GM19467 (cell line): Measurements from ENCODE around the gene ZNF367.
"Not testable (repeated sequence)": the region's sequence is repeated elsewhere in the genome, so short reads cannot be mapped to it uniquely, and the experiment has no call there.

ENCODE experiments used
- ATAC-seq: cut with Tn5 transposase; IDR thresholded peaks from one replicate; pipeline ENCODE4 v1.9.1; 2021; ENCODE audit warnings: mild to moderate bottlenecking, moderate library complexity; ENCODE audit not compliant: unreplicated experiment

The ZNF367 gene

DNA sequence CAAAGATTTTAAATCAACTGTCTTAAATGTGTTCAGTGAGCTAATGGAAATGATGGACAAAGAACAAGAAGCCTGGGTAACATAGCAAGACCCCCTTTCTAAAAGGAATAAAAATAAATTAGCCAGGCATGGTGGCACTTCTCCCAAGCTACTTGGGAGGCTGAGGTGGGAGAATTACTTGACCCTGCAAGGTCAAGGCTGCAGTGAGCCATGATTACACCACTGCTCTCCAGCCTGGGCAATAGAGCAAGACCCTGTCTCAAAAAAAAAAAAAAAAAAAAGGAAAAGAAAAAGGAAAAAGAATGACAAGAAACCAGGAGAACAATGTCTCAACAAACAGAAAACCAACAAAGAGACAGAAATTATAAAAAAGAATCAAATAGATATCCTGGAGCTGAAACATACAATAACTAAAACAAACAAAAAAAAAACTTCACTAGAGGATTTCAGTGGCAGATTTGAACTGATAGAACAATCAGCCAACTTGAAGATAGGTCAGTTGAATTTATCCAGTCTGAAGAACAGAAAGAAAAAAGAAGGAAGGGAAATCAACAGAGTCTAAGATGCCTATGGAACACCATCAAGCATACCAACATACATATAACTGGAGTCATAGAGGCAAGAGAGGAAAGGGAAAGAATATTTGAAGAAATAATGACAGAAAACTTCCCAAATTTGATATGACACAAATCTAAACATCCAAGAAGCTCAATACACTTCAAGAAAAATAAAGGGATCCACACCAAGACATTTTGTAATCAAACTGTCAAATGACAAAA lies 17.8 kb downstream of the ZNF367 start:
- ATAC-seq: no peak

DNA sequence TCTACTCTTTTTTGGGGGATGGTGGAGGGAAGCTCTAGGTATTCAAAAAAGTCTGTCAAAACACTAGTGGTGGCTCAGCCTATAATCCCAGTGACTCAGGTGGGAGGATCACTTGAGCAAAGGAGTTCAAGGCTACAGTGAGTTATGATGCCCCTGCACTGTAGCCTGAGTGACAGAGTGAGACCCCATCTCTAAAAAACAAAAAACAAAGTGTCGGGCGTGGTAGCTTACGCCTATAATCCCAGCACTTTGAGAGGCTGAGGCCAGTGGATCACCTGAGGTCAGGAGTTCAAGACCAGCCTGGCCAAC lies 18.9 kb downstream of the ZNF367 start:
- no peak for ATAC-seq

DNA sequence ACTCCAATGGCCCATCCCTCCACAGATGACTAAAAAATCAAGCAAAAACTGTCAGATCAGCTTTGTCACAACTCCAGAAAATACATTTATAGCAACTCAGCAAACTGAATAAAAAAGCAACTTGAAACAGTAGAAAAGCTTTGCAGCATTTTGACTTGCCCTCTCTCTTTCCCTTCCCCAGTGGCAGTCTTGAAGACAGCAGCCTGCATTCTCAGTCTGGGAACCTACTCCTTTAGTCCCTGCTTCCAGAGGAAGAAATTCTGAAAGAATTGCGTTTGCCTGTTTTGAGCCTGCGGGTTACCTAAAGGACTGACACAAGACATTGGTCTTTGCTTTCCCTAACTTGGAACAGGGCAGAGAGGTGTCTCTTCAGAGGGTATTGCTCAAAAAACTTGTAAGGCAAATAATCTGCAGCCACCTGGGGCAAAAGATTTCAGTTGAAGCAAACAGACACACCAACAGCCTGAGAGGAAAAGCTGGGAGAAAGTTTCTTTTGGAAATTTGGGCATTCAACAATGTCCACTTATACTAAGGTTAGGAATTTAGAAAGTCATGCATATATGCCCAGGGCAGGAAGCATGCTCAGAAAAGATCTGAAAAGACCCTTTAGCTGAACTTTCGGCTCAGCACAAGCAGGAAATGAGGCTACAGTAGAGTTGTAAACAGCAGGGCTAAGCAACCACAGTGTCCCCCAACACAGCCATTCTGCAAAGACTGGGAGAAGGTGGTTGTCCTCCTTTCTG lies 19.4 kb downstream of the ZNF367 start:
- no peak for ATAC-seq

DNA sequence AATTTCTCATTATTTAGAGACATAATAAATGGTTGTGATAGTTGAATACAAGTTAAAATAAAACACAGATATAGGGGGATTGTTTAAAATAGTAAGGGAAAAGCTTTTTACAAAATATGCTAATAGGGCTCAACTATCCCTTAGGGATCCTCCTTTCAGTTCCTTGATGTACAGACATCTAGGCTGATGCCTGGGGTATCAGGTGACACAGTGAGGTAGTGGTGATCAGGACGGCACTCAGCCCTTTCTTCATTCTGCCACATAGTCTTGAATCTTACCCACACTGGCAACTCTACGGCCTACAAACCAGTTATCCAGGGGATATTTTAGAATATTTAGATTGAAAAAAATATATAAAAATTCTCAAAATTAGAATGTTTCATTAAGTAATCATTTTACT lies 22.2 kb downstream of the ZNF367 start:
- no peak for ATAC-seq

DNA sequence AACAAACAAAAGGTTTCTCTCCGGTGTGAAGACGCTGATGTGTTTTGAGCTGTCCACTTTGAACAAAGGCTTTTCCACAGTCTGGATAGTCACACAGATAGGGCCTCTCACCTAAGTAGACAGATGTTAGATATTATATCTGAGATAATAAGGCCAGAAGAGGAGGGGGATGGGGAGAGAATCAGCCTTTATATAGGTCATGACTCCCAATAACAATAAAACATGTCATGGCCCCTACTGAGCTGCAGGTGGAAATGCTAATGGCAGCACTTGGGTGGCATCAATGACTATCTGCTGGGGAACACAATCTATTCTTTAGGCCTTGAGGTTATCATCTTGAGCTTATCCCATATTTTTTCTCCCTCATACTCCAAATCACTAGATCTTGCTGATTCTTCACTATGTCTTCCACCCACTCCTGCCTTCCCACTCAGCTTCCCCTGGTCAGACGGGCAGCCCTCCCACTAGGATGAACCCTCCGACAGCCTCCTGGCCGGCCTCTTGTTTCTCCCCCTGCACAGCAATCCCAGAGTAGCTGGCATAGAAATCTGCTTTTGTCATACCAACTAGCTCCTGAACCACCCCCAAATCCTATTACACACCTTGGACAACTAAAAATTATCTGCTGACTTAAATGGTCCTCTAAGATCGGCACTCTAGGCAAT lies 23.2 kb downstream of the ZNF367 start:
- no peak for ATAC-seq

DNA sequence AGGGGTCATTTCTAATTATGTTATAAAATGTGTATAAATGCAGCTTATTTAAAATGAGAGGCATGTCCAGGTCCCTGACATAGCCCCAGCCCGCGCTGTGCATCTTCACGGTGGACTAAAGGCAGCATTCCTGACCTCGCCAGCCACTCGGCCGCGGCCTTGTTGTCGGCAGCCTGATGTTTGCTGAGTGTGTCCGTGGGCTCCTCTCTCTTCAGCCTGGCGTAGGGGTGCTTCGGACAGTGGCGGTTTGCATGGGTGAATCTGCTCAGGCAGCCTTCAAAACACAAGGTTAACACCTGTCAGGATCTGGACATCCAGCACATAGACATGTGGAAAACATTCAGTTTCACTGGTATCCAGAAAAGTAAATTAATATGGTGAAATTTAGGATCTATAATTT lies 25.9 kb downstream of the ZNF367 start:
- no peak for ATAC-seq

DNA sequence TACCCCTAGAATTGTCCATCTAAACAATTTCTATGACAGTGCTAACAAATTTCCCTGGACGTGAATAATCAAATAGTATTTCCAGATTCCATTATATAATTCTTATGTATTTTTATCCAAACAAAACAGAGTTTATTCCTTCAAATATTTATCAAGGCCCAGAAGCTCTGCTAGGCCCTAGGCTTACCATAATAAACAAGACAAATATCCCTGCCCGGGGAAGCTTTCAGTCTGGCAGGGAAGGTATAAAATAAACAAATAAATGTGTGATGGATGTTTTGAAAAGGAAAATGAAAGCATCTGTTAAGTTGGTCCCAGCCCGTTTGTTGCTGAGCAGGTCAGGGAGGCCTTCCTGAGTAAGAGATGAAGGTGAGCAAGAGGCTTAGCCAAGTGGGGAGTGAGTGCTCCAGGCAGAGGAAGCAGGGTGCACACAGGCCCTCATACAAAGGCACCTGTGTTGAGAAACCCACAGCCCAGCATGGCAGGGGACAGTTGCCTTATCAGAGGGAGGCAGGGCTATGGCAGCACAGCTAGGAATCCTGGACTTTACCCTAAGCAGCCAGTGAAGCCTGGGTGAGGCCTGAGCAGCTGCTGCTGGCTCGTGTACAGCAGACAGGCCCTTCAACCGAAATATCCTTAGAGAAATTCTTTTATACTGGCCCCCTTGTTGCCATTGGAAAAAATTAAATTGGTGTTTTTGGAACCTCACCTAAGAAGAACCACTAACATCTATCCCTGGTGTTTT lies 27.0 kb downstream of the ZNF367 start:
- ATAC-seq: no peak

DNA sequence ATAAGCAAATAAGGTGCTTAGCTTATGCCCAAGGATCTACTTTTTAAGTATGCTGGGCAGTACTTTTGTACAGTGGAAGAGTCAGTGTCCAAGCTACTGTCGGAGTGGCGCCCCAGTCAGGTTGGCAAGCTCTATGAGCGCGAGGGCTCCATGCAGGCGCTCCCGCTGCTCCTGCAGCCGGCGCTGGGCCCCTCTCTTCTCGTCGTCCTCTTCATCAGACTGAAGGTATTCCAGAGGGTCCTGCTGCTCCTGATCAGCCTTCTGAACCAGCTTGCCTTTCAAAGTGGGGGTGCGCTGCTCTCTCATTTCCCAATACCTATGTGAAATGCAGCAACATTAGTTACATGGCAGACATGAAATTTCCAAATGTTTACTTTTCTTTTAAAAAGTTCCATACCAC lies 30.0 kb downstream of the ZNF367 start:
- ATAC-seq: no peak

DNA sequence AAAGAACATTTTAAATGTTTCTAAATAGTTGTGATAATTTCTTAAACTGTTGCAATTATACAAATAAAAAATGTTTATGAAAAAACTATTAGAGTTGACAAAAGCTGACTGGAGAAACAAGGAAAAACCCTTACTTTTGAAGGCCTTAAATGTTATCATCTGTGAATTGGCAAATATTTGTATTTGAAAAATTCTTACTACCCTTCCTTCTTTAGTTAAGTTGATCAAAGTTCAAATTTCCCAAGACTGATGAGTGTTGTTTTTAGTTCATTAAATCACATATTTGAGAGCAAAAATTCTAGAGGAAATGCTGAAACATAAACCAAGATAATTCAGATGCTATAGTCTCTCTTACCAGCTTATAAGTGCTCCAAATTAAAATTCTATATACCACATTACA lies 32.0 kb downstream of the ZNF367 start:
- ATAC-seq: no peak

DNA sequence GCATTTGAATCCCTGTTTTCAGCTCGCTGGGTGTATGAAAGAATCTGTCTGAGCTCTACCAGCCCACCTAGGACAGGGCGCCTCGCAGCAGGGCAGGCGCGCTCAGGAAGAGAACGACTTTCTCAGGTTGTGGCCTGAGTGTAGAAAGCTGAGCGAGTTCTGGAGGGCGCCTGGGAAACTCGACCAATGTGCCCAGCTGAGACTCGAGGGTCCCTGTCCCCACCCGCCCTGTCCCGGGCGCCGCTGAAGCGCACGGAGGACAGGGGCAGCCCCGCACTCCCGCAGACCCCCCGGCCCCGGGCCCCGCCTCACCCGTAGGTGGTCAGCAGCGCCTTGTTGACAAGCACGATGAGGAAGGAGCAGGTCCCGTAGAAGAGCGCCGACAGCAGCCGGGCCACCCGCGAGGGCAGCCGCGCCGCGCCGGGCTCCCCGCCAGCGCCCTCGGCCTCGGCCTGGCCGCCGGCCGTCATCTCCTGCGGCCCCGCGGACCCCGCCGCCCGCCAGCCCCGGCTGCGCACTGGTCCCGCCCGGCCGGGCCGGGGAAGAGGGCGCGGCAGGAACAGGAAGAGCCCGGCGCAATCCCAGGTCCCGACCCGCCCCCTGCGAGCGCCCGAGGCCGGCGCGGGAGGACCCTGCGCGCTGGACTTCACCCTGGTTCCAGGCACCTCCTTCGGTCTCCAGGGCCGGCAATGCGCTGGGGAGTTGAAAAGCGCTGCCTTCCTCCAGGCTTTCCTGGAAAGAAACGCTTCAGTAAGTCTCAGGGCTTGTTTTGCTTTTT lies 34.8 kb downstream of the ZNF367 start, which contains the start of gene SLC35D2:
TSS of gene SLC35D2 (minus strand) at position 547 of the 778 bp plus-strand sequence. CDS start at position 470, 77 bp downstream.
- no peak for ATAC-seq

DNA sequence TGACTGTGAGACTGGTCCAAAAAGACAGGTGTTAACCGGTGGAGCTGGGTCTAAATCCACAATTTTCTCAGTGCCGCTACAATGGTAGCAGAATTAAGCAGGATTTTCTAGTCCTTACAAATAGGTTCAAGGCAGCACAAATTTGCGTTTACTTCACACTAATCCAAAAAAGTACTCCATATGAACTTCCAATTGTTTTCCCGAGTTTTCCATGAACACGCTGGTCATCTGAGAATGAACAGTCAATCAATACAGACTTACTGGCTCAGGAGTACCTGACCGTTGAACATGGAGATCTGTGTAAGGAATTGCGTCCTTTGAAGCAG lies 35.4 kb downstream of the ZNF367 start:
- ATAC-seq: no peak

DNA sequence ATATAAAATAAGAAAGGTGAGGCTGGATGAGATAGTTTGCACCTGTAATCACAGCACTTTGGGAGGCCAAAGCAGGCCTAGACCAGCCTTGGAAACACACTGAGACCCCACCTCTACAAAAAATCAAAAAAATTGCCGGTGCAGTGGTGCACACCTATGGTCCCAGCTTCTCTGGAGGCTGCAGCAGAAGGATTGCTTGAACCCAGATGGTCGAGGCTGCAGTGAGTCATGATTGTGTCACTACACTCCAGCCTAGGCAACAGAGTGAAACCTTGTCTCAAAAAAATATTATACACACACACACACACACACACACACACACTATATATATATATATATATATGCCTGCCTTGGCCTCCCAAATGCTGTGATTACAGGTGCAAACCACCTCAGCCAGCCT lies 36.0 kb downstream of the ZNF367 start:
- no peak for ATAC-seq

DNA sequence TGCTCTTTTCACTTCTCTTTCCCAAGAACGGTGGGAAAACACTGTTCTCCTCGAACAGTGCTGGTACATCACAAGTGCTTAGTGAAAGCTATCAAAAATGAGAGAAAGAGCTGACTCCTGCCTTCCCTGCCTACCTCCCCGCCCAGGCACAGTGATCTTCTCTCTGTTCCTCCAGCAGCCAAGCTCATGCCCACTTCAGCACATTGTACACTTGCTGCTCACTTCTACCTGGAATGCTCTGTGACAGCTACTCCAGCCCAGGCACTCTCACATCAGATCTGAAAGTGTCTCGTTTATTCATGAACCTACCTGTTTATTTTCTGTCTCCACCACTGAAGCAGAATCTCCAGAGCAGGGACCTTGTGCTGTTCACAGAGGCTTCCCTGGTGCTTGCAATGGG lies 36.5 kb downstream of the ZNF367 start:
- ATAC-seq: no peak

DNA sequence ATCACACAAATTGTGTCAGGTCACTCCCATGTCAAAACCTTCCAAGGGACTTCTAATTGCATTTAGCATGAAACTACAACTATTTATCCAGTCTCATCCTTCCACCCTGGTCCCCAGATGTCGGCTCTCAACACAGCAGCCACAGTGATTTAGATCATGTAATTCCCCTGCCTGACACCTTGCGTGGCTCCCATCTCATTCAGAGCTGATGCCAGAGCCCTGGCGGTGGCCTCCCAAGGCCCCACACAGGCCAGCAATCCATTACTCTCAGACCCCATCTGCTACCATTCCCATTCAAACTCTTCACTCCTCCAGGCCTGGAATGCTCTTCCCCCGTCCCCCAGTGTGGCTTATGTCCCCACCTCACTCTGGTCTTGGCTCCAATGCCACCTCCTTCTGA lies 37.0 kb downstream of the ZNF367 start:
- no peak for ATAC-seq

DNA sequence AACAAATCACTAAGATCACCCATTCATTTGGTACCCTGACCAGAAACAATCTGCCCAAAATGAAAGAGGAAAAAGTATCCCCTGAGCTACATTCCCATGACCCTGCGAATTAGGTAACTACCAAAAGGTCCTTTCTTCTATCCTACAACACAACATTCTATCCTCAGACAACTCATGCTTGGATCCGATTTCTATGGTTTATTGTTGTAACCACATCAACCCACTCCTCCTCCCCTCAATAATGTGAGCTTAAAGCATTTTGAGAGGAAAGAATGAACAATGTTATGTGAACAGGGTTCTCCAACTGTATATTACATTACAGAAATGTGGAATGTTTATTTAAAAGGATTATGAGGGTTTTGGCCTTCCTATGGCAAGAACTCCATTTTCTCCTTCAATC lies 38.7 kb downstream of the ZNF367 start:
- no peak for ATAC-seq

DNA sequence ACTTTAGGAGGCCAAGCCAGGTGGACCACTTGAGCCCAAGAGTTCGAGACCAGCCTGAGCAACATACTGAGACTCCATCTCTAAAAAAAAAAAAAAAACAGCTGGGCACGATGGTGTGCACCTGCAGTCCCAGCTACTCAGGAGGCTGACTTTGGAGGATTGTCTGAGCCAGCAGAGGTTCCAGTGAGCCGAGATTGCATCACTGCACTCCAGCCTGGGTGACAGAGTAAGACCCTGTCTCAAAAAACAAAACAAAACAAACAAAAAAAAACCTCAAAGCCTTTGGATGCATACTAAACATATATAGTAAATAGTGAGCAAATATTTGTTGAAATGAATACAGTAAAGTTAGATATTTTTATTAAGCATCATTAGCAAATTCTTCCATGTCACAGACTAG lies 40.0 kb downstream of the ZNF367 start:
- ATAC-seq: no peak

DNA sequence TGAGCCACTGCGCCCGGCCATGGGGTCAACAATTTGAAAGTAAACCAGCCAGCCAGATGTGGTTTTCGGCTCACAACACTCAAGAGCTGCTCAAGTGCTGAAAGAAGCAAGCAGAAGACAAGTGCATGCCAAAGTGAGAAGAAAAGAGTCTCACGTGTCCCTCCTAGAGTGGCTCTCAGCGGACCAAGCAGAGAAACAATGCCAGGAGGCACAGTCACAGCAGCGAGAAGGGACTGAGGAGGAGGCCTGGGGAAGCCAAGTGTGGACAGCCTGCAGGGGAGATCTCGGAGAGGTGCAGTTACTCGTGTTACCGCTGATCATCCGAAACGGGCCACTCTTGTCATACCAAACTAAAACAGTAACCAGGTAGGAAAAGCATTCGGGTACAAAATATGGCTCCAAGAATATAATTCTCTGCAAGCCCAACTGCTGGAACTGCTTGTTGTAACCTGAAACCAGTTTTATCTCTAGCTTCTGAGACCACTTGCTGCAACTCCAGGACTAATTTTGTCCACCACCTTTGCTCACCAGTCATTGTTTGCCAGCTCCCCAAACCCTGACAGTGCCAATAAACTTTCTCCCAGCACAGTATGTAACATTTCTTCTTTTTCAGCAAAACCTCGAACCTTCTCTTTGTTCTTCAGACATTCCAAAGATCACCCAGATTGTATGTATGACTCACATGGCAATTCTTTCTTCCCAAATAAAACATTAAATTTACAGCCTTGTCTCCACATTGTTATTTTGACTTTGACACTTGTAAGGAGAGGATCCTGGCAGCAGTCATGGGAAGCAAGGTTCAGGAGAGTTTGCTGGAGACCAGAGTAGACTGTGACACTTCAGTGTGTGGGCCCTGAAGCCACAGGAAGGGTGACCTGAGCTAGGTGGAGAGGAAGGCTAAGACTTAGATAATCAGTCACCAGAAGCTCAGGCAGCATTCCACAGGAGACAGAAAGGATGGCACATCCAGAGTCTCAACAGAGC lies 41.0 kb downstream of the ZNF367 start:
- no peak for ATAC-seq

DNA sequence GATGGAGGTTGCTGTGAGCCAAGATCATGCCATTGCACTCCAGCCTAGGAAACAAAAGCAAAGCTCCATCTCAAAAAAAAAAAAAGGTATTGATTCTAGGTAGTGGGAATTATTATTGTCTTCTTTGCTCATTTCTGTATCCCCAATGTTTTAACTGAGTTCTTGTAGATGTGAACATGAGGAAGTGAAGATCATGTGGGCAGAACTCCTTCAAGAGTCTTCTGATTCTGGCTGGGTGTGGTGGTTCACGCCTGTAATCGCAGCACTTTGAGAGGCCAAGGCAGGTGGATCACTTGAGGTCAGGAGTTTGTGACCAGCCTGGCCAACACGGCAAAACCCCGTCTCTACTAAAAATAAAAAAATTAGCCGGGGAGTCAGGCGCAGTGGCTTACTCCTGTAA lies 42.7 kb downstream of the ZNF367 start:
- not testable (repeated sequence) for ATAC-seq

DNA sequence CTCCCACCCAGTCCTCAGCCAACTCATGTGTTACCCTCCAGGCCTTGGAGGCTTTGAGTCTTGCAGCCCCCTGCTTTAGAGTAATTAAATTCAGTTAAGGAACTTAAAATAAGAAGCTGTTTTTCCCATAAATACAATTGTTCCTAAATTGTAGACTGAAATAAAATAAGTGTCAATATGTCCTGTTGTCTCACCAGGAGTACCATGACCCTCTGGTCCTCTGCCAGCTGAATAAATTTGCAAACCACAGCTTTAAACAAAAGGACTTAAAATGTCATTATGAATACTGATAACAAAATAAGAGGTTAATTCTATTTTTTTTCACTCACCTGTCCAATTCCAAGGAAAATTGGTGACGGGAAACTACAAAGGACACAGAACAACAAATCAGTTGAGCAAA lies 50.2 kb downstream of the ZNF367 start:
- ATAC-seq: no peak
